HL-60 (cell line): Measurements from ENCODE around the gene TBL1XR1.

Source experiments
- CTCF ChIP-seq: IDR thresholded peaks from one replicate; pipeline ENCODE4 v1.5.1; 2011; ENCODE audit warnings: low read length, control low read depth, inconsistent platforms; ENCODE audit not compliant: insufficient read depth
- REST ChIP-seq: IDR thresholded peaks from 2 replicates; pipeline ENCODE4 v1.6.1; 2012; ENCODE audit warnings: low read depth; ENCODE audit not compliant: insufficient replicate concordance
- SPI1 ChIP-seq: IDR thresholded peaks from 2 replicates; pipeline ENCODE4 v1.6.1; 2012; ENCODE audit warnings: low read depth, mild to moderate bottlenecking, borderline replicate concordance

GRCh38 chr3:177158461-177158860 lies 38.8 kb downstream of the TBL1XR1 start:
- no peak for TF ChIP-seq REST
- no peak for TF ChIP-seq CTCF
- TF ChIP-seq SPI1: no peak
